Cardiac fibroblast (primary cell): ENCODE results near the gene FGF22.

ENCODE experiments used
- DNase-seq, 2 donors: peaks; one replicate each; pipeline versions ENCODE4 v3.0.0 to v3.0.0-alpha.2; 2010; ENCODE audit warnings: low read depth in 2 of 2
- H3K4me3 ChIP-seq, 2 donors: replicated peaks in 1 of 2; 1 replicate in 1 of 2; 2 replicates in 1 of 2; pipeline ENCODE4 v1.5.1; 2011; ENCODE audit warnings: low read depth in 2 of 2, low read length in 2 of 2, mild to moderate bottlenecking in 2 of 2, moderate library complexity in 1 of 2
- CTCF ChIP-seq: IDR thresholded peaks from one replicate; pipeline ENCODE4 v1.5.1; 2011; ENCODE audit warnings: low read depth, mild to moderate bottlenecking, low read length, inconsistent platforms

Gene FGF22

GRCh38 chr19:676007-676338 lies 36.3 kb downstream of the FGF22 start:
- no peak for DNase-seq
- TF ChIP-seq CTCF, result no peak
- H3K4me3 ChIP-seq, result peak overlapping the region; percentile 32 to 79

- no peak for TF ChIP-seq CTCF
- H3K4me3 ChIP-seq, result peak within 1 kb of the TSS; percentile 72 to 79
- DNase-seq, result peak; percentile 43 to 47
Measured at GRCh38 chr19:676339-677105, 36.8 kb downstream of the FGF22 start, which contains the start of gene FSTL3. Gene FSTL3 (plus strand): TSS chr19:676392. CDS start chr19:676424, 32 bp downstream.

- peak overlapping the region; percentile 72 to 79 for H3K4me3 ChIP-seq
- peak; percentile 89 to 91 for DNase-seq
- no peak for TF ChIP-seq CTCF
Measured at GRCh38 chr19:677201-677600, 37.5 kb downstream of the FGF22 start.

- H3K4me3 ChIP-seq, result peak overlapping the region; percentile 72 to 79
- TF ChIP-seq CTCF, result no peak
- peak in 1 of 2 donors; percentile 51 for DNase-seq
Measured at GRCh38 chr19:677601-678436, 38.1 kb downstream of the FGF22 start.

- H3K4me3 ChIP-seq, result peak overlapping the region; percentile 49 to 58
- DNase-seq, result no peak
- no peak for TF ChIP-seq CTCF
Measured at GRCh38 chr19:678791-679388, 39.2 kb downstream of the FGF22 start.

GRCh38 chr19:679418-680286 lies 40.0 kb downstream of the FGF22 start:
- no peak for TF ChIP-seq CTCF
- H3K4me3 ChIP-seq, result peak overlapping the region; percentile 49 to 58
- peak; percentile 75 to 95 for DNase-seq
